Astrocyte of the cerebellum (primary cell): Measurements from ENCODE around the gene PGC.

Experiments used
- DNase-seq: peaks from one replicate; pipeline ENCODE4 v3.0.0-alpha.2; 2011; ENCODE audit warnings: low read depth
- H3K4me3 ChIP-seq: 2 replicates; pipeline ENCODE4 v1.5.1; 2011; ENCODE audit warnings: mild to moderate bottlenecking, low read depth, low read length, moderate library complexity
- in situ Hi-C: cut with HindIII; loops from 2 replicates; pipeline ENCODE4 v1.10.0; 2017; ENCODE audit warnings: low sequenced_read_pairs
- TF ChIP-seq, protein P1 (sequence below): IDR thresholded peaks from 2 replicates; pipeline ENCODE4 v1.5.1; 2012; ENCODE audit warnings: low read length, low read depth, moderate library complexity, mild to moderate bottlenecking; ENCODE audit errors: missing control alignments

PGC gene

DNA sequence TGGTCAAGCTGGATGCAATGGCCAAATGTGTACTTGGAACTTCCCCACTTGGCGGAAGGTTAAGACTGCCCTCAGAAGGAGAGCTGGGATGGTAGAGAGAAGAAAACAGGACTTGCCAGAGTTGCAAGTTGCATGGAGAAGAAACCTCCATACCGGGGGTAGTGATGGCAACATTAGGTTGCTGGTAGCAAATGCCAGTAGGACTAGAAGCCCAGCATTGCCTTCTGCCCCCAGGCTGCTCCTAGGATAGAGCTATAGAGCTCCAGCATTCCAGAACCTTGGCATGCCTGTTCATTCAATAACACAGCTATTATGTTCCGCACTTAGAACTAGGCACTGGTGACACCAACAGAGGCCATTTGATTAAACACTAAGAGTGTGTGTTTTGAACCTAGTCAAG, 38.3 kb downstream of the PGC start:
- no peak for DNase-seq
- H3K4me3 ChIP-seq = no peak overlapping the region
- TF ChIP-seq, protein P1, sequence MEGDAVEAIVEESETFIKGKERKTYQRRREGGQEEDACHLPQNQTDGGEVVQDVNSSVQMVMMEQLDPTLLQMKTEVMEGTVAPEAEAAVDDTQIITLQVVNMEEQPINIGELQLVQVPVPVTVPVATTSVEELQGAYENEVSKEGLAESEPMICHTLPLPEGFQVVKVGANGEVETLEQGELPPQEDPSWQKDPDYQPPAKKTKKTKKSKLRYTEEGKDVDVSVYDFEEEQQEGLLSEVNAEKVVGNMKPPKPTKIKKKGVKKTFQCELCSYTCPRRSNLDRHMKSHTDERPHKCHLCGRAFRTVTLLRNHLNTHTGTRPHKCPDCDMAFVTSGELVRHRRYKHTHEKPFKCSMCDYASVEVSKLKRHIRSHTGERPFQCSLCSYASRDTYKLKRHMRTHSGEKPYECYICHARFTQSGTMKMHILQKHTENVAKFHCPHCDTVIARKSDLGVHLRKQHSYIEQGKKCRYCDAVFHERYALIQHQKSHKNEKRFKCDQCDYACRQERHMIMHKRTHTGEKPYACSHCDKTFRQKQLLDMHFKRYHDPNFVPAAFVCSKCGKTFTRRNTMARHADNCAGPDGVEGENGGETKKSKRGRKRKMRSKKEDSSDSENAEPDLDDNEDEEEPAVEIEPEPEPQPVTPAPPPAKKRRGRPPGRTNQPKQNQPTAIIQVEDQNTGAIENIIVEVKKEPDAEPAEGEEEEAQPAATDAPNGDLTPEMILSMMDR = no peak
- in situ Hi-C loops = no loop called here

DNA sequence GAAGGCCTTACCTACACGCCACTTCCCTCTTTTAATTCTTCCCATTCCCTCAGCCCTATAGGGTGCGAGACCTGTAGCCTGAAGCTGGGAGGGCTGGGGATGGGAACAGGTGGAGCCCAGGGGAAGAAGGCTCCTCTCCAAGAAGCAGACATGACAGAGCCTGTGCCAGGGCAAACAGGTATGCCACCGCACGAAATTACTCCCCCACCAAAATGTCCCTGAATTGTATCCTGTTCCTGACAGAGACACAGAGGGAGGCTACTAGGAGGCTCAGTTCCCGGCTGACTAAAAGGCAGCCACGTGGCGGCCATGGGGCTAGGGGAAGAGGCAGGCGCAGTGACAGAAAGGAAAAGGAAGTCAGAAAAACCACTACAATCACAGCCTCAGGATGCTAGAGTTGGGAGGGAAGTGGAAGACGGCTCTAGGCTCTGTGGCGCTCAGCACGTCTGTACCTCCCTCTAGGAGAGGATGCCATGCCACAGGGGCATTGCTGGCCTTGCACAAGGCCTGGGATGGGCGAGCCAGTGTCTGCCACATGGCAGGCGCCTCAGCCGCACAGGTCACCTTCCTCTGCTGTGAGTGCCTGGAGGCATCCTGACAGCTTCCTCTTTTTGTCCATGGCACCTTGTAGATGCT, 39.5 kb downstream of the PGC start:
- in situ Hi-C loops = no loop called here
- DNase-seq = no peak
- TF ChIP-seq, protein P1 = no peak
- H3K4me3 ChIP-seq = no peak overlapping the region

DNA sequence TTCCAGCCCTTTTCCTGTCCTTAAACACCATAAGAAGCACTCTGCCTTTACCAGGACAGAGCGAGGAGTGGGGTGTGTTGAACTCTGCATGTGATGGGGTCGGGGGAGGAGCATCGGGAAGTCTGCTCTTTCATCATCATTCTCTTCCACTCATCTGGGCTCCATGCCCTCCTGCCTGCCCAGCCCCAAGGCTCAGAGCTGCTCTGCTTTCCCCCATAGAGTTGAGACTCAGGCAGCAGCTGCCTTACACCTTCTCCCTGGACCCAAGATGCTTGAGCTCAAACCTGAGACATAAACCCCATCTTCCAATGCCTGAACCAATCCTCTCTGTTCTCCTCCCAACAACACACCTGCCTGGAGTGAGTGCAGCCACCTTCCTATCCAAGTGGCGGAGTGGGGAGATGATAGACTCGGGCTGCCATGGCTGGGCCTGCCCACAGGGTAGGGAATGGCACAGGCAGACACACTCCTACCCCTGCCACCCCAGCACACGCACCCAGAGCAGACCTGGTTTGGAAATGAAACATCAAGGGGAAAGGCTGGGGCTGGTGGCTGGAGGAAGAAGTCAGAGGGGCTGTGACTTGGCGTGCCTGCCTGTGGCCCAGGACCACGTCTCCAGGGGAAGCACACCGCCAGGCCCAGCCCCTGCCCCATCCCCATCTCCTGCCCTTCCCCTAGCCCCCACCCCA, 40.2 kb downstream of the PGC start:
- no peak for DNase-seq
- in situ Hi-C loops = no loop called here
- TF ChIP-seq, protein P1 = no peak
- no peak overlapping the region for H3K4me3 ChIP-seq

DNA sequence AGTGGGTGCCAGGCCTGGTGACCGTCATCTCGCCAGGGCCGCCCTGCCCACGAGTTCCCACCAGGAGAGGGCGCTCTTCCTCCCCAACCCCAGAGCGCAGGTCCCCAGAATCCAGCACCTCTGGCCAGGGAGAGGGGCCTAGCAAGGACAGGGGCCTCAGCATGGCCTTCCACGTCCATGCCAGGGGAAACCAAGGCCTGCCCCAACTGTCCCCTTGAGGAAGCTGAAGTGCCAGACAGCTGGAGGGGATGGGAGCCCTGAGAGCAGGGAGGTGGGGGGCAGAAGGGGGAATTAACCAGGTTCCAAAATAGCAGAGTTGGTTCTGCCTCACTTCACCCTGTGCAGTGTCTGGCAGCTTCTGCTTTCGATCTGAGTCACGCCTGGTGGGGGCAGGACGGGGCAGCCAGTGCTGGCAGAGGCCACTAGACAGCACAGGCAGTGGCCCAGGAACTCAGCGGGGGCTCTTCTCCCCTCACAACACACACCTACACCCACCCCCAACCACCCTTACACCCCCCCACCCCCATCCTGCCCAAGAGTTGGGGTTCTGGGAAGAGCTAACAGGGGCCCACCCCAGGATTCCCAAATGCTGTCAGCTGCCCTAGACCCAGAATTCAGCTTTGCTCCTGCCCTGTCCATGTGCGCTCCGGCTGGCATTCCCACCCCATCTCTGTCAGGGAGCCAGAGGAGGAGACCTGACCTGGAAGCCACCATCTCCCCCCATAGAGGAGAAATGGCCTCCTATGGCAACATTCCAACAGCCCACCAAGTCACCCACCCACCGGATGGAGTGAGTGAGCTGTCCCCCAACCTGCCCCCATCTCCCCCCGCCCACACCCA, 41.0 kb downstream of the PGC start:
- H3K4me3 ChIP-seq = no peak overlapping the region
- DNase-seq = peak; percentile 27
- TF ChIP-seq, protein P1 = peak; percentile 62
- in situ Hi-C loops = no loop called here

DNA sequence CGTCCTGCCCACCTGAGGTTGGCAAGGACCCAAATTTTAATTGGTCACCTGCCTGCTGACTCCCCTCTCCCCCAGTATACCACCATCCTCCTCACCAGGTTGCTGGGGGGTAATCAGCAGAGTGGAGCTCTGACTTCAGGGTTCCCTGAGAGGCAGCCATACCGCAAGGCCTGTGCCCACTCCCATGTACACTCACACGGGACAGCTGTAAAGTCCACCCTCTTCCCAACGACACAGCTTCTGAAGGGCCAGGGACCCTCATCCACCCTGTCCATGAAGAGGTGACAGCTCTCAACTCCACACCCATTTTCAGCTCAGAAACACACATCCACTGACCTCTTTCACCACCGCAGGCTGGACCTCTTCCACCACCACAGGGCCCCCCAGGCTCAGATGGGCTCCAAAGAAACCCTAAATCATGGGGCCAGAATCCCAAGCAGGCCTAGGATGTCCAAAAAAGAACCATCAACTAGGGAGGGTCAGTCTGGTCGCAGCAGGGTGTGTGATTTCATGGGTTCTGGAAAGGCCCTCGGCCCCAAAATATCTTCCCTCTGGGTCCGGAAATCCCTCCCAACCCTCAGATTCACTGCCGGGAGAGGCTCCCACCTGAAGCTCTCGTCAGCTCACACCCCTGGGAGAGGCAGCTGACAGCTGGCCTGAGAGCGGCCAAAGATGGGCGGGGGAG, 41.7 kb downstream of the PGC start:
- no peak overlapping the region for H3K4me3 ChIP-seq
- in situ Hi-C loops = no loop called here
- no peak for DNase-seq
- TF ChIP-seq, protein P1 = no peak

DNA sequence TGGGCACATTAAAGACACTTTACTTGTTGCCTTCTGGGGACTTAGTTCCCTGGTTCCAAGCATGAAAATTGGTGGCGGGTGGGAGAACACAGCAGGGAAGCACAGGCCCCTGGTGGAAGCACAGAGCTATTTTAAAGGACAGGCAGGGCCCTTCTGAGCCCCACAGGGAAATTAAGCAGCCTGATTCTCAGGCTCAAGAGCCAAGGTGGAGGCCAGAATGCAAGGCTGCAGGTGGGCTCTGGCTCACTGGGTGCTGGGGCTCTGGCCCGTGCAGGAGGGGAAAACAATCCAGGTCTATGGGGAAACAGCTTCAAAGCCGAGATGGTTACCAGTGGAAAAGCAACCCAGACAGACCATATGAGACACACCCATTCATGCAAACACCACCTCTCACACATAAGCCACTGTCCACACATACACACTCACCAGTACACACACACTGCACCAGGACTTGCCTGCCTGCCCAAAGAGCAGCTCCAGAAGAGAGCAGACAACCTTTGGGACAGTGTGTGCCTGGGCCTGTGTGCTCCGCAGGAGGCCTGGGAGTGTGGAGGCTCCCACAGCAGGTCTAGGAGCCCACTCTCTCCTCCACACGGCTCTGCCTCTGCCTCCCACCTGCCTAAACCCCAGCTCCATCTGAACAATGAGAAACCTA, 42.4 kb downstream of the PGC start:
- TF ChIP-seq, protein P1 = no peak
- H3K4me3 ChIP-seq = no peak overlapping the region

More for the DNA sequence above, 42.4 kb downstream of the PGC start:
- no peak for DNase-seq
- in situ Hi-C loops = no loop called here
